Epithelial cell of alveolus of lung (primary cell): ENCODE data around the gene WDR13. TPM values are rescaled to one million over a fixed set of nuclear protein-coding genes. Genes with fewer than 3 reads are reported as not detected.

Source experiments
- total RNA-seq: library from RNA; depleted of rRNA; stranded (reverse); fragments of >200 nt; gene quantifications from 2 replicates; pipeline ENCODE4 v1.2.1, GENCODE V29; 2015

The WDR13 gene
- total RNA-seq: 165 and 216 TPM in 2 replicates

DNA sequence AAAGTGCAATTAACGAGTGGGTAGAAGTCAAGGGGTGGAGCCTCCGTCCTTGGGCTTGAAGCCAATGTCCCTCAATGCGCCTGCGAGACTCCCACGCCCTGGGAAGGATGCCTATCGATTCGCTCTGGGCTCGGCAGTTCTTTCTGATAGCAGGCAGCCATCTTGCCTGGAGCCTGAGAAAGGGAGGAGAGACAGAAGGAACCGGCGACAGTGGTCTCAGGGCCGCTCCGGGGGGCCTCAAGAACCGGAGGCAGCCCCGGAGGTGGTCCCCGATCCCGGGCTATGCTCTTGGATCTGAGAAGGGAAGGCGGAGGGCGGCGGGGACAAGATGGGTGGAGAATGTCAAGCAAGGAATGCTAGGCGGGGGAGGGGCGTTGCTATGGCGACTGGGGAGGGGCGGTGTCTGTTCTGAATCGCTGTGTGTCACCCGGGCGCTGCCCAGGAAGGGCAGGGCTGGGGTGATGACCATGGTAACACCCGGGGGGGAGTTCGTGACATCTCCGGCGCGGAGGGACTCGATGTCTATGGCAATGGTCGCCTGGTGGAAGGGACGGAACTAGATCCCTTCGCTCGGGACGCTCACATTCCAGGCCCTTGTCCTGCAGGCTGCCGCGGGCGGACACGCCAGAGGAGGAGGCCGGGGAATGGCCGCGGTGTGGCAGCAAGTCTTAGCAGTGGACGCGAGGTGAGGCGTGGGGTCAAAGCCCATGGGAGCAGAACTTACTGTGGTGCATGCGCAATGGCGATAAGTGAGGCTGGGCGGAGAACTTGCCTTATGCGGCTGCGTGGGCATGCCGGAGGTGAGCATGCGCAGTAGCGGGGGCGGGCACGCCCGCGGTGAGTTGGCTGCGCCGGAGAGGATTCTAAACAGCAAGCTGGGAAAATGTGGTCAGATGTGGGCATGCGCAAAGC, at the start of gene WDR13:
Gene WDR13, plus strand, starts transcription at position 140 of the 912 bp plus-strand sequence. Its CDS starts 505 bp downstream, at position 645.

DNA sequence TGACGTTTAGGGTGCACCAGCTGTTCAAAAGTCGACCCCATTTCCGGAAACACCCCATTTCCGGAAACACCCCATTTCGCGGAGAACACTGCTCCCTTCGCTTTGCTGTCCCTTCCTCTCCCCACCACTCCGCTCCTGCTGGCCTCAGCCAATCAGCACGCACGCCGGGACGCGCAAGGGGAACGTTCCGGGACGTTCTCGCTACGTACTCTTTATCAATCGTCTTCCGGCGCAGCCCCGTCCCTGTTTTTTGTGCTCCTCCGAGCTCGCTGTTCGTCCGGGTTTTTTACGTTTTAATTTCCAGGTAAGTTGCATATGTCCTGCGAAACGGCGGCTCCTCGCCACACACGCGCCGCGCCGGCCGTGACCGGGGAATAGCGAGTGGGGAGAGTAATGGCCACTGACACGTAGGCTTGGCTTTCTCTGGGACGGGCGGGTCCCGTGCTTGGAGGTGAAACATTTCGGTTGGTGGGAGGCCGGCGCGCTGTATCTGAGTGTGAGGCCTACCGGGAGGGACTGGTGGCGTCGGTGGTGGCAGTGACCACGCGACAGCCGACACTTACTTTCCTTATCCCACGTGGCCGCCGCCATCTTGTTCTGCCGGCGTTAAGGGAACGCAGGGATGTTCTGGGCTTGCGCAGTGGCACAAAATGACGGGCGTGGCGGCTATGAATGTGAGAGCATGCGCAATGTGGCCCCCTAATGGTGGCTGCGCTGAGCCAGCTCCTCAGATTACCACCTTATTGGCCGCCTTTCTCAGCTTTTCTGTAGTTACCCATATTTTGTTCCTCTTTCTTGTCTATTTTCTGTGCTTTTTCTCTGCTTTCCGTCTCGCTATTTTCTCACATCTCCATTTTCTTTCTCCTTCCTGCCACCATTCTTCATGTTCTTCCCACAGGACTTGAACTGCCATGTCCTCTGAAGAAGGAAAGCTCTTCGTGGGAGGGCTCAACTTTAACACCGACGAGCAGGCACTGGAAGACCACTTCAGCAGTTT, 22.7 kb upstream of the WDR13 start, which contains the start of gene RBM3:
Gene RBM3, plus strand, starts transcription at position 215 of the 997 bp plus-strand sequence. Its CDS starts 697 bp downstream, at position 912.

Other genes starting within 250 kb of the WDR13 start
- gene SSX3, start 240.8 kb upstream of the WDR13 start, total RNA-seq: not detected in 2 replicates
- not detected in 2 replicates for gene SSX4, start 214.0 kb upstream of the WDR13 start, total RNA-seq
- gene SSX4B, start 185.5 kb upstream of the WDR13 start, total RNA-seq: not detected in 2 replicates
- gene SLC38A5, start 127.2 kb upstream of the WDR13 start, total RNA-seq: 42.2 and 78.2 TPM in 2 replicates
- gene FTSJ1, start 121.3 kb upstream of the WDR13 start, total RNA-seq: 68.1 and 78.2 TPM in 2 replicates
- gene PORCN, start 88.5 kb upstream of the WDR13 start, total RNA-seq: 20.2 and 32.2 TPM in 2 replicates
- gene EBP, start 75.7 kb upstream of the WDR13 start, total RNA-seq: 41.4 and 143 TPM in 2 replicates
- gene TBC1D25, start 57.8 kb upstream of the WDR13 start, total RNA-seq: 7.9 and 10.0 TPM in 2 replicates
- 198 and 260 TPM in 2 replicates for gene RBM3, start 23.0 kb upstream of the WDR13 start, total RNA-seq
- 0.13 and 0.48 TPM in 2 replicates for gene WAS, start 86.3 kb downstream of the WDR13 start, total RNA-seq
- gene SUV39H1, start 99.2 kb downstream of the WDR13 start, total RNA-seq: 4.4 and 12.4 TPM in 2 replicates
- gene GLOD5, start 164.3 kb downstream of the WDR13 start, total RNA-seq: not detected in 2 replicates
- not detected in 2 replicates for gene GATA1, start 189.1 kb downstream of the WDR13 start, total RNA-seq
- 24.8 and 42.2 TPM in 2 replicates for gene HDAC6, start 204.6 kb downstream of the WDR13 start, total RNA-seq
- gene ERAS, start 229.0 kb downstream of the WDR13 start, total RNA-seq: not detected in 2 replicates
- 0.65 and 3.2 TPM in 2 replicates for gene PCSK1N, start 238.1 kb downstream of the WDR13 start, total RNA-seq